Activated CD8-positive, alpha-beta T cell treated with anti-CD3 and anti-CD28 coated beads for 36 hours (primary cell): ENCODE measurements around the gene PIAS4. TPM values are rescaled to one million over a fixed set of nuclear protein-coding genes. Genes with fewer than 3 reads are reported as not detected.

Experiments
- ATAC-seq: fragments of 200-7000 bp; cut with Tn5 transposase; one replicate; pipeline ENCODE4 v1.10.0; 2021; ENCODE audit warnings: mild to moderate bottlenecking, moderate library complexity
- CTCF ChIA-PET: fragments of 350-600 bp; sonication (Branson Sonifier 250); formaldehyde crosslinking; loops from one replicate; lab custom pipeline; 2021; ENCODE audit warnings: antibody characterized with exemption; lab: Charles Lee
- POLR2A ChIA-PET: fragments of 350-600 bp; sonication (Branson Sonifier 250); formaldehyde crosslinking; loops from one replicate; lab custom pipeline; 2021; ENCODE audit warnings: antibody characterized with exemption; lab: Charles Lee
- DNase-seq: peaks from one replicate; pipeline ENCODE4 v3.0.0-alpha.2; 2020
- H3K27ac Mint-ChIP-seq: one replicate; pipeline ENCODE4 v1.8.0; 2021; ENCODE audit warnings: mild to moderate bottlenecking, mixed read lengths
- H3K27me3 Mint-ChIP-seq: one replicate; pipeline ENCODE4 v1.8.0; 2021; ENCODE audit warnings: mixed read lengths
- H3K36me3 Mint-ChIP-seq: one replicate; pipeline ENCODE4 v1.8.0; 2021; ENCODE audit warnings: low read depth, mixed read lengths
- H3K4me1 Mint-ChIP-seq: one replicate; pipeline ENCODE4 v1.8.0; 2021; ENCODE audit warnings: low read depth, mixed read lengths
- H3K4me3 Mint-ChIP-seq: one replicate; pipeline ENCODE4 v1.8.0; 2021; ENCODE audit warnings: mild to moderate bottlenecking, moderate library complexity, mixed read lengths
- H3K9me3 Mint-ChIP-seq: one replicate; pipeline ENCODE4 v1.8.0; 2021; ENCODE audit warnings: mixed read lengths
- intact Hi-C: fragments of 100-400 bp; cut with micrococcal nuclease; formaldehyde crosslinking; loops from one replicate; pipeline ENCODE4 v1.10.0; 2022
- total RNA-seq, 2 experiments: library from RNA; stranded (reverse); gene quantifications; one replicate each; pipeline ENCODE4 v1.2.3, GENCODE V29; 2021
- TF ChIP-seq, protein P1 (sequence below): fragments of 200-600 bp; IDR thresholded peaks from one replicate; pipeline ENCODE4 v1.8.0; 2022; ENCODE audit warnings: antibody characterized with exemption, mild to moderate bottlenecking

PIAS4 gene
- total RNA-seq, 2 experiments from 2014 or later: 22.2 TPM

DNA sequence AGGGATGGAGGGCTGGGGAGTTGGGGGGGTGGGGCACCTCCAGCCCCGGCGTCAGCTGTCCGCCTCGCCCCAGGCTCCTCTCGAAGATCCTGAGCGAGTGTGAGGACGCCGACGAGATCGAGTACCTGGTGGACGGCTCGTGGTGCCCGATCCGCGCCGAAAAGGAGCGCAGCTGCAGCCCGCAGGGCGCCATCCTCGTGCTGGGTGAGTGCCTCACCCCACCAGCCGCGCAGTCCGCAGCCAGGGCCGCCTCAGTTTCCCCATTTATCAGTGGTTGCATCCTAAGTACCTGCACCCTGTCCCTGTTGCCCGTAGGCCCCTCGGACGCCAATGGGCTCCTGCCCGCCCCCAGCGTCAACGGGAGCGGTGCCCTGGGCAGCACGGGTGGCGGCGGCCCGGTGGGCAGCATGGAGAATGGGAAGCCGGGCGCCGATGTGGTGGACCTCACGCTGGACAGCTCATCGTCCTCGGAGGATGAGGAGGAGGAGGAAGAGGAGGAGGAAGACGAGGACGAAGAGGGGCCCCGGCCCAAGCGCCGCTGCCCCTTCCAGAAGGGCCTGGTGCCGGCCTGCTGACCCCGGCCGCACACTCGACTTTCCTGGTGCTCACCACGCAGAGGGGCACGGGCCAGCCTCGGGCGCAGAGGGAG is 29.9 kb downstream of the PIAS4 start:
- Mint-ChIP-seq H3K4me3 (no peak overlapping the region), H3K9me3 (no peaks in the 10 kb centered on the region), H3K4me1 (no peaks in the 10 kb centered on the region), H3K27me3 (no peaks in the 10 kb centered on the region), H3K36me3 (peaks cover 8% of the 10 kb centered on the region), H3K27ac (no peak overlapping the region)
- DNase-seq (no peak), ATAC-seq (no peak)
- intact Hi-C loops: no loop called here
- TF ChIP-seq, protein P1, sequence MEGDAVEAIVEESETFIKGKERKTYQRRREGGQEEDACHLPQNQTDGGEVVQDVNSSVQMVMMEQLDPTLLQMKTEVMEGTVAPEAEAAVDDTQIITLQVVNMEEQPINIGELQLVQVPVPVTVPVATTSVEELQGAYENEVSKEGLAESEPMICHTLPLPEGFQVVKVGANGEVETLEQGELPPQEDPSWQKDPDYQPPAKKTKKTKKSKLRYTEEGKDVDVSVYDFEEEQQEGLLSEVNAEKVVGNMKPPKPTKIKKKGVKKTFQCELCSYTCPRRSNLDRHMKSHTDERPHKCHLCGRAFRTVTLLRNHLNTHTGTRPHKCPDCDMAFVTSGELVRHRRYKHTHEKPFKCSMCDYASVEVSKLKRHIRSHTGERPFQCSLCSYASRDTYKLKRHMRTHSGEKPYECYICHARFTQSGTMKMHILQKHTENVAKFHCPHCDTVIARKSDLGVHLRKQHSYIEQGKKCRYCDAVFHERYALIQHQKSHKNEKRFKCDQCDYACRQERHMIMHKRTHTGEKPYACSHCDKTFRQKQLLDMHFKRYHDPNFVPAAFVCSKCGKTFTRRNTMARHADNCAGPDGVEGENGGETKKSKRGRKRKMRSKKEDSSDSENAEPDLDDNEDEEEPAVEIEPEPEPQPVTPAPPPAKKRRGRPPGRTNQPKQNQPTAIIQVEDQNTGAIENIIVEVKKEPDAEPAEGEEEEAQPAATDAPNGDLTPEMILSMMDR: no peak
- POLR2A ChIA-PET: no interaction called here
- CTCF ChIA-PET: no interaction called here

DNA sequence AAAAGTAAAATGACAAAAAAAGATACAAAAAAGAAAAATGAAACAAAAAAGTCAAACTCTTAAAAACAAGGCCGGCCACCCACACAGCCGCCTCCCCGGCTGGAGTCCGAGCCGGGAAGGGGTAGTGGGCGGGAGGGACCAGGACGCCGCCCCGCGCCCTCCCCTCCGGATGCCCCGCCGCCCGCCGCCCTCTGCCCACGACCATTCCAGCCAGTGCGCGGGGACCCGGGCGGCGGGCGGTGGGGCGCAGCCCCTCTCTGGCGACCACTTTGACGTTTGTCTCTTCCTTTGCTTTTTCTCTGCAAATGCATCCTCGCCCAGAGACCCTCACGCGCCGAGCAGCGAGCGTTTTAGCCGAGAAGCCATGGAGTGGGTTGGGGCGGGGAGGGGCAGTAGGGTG is 30.5 kb downstream of the PIAS4 start:
- no peaks in the 10 kb centered on the region for H3K9me3 Mint-ChIP-seq
- no peak overlapping the region for H3K4me3 Mint-ChIP-seq
- no peak overlapping the region for H3K27ac Mint-ChIP-seq
- no peak for ATAC-seq
- intact Hi-C loops: no loop called here
- ChIA-PET CTCF (no interaction called here), POLR2A (no interaction called here)
- no peaks in the 10 kb centered on the region for H3K4me1 Mint-ChIP-seq
- no peak for DNase-seq
- TF ChIP-seq, protein P1: no peak
- peaks cover 9% of the 10 kb centered on the region for H3K36me3 Mint-ChIP-seq
- H3K27me3 Mint-ChIP-seq: no peaks in the 10 kb centered on the region

DNA sequence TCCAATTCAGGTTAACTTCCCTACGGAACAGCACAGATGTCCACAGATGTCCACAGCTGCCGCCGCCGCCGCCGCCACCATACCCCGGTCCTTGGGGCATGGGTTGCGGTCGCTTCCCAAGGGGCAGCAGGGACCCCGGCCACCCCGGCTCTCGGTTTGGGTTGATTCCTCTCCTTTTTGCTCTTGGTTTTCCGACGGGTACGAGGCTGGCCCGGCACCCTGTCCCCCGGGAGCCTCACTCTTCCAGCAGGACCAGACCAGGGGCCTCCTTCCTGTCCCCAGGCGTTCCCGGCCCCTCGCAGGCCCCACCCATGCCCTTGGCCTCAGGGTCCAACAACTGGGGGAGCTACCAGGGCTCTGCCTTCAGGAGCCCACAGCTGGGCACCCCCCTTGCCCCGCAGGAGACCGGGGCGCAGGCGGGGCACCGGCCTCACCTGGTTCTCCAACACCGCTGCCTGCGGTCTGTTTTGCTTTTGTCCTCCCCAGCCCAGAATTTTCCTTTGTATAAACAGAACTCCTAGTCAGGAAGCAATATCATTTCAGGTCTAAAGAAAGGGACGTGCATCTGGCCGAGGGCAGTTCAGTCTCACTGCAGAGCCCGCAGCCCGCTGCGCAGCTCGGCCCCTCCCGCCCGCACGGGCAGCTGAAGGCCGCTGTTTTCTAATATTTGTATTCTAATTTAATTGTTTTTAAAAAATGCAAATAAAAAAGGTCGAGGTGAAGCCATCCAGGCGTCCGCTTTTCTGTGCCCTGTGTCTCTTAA is 31.3 kb downstream of the PIAS4 start:
- CTCF ChIA-PET: no interaction called here
- POLR2A ChIA-PET: no interaction called here

DNA sequence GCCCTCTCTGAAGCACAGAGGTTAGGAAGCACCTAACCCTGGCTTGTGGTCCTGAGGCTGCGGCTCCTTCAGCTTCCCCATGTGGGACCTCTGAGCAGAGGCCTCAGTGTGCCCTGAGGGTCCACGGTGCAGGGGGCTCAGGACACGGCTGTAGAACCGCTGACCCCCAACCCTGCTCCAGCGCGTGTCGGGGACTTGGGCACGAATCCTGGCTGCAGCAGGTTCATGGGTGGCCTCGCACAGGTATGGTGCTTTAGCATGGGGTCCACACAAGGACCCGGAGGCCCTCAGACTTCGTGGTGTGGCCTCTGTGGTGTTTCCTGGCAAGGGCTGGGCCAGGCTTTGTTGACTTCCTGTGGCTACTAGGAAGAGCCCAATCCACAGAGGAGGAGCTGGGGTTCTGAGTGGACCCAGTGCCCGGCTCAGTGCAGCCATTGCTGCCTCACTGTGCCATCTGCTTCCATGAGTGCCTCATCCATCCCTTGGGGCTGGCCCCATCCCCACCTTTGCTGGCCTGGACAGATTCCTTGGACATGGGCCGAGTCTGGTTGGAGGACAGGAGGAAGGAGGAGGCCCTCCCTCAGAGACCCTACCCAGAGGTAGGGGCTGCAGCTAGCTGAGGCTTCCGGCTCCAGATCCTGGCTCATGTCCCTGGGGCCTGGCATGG is 34.7 kb downstream of the PIAS4 start:
- intact Hi-C loops: no loop called here
- Mint-ChIP-seq H3K4me3 (no peak overlapping the region), H3K27me3 (no peaks in the 10 kb centered on the region), H3K9me3 (no peaks in the 10 kb centered on the region), H3K36me3 (peaks cover 12% of the 10 kb centered on the region), H3K27ac (no peak overlapping the region), H3K4me1 (peaks cover 4% of the 10 kb centered on the region)
- CTCF ChIA-PET: interaction anchor here (1.4 kb wide), 1 partner anchor 97 kb away, joined by 3 read pairs; no protein-coding TSS in a partner anchor
- TF ChIP-seq, protein P1: no peak
- DNase-seq (no peak), ATAC-seq (no peak)
- POLR2A ChIA-PET: no interaction called here

More for the DNA sequence above, 31.3 kb downstream of the PIAS4 start:
- DNase-seq: no peak
- H3K4me1 Mint-ChIP-seq: no peaks in the 10 kb centered on the region
- ATAC-seq: no peak
- intact Hi-C loops: no loop called here
- TF ChIP-seq, protein P1: no peak
- H3K9me3 Mint-ChIP-seq: no peaks in the 10 kb centered on the region
- no peak overlapping the region for H3K27ac Mint-ChIP-seq
- no peaks in the 10 kb centered on the region for H3K27me3 Mint-ChIP-seq
- H3K4me3 Mint-ChIP-seq: no peak overlapping the region
- H3K36me3 Mint-ChIP-seq: peaks cover 9% of the 10 kb centered on the region

DNA sequence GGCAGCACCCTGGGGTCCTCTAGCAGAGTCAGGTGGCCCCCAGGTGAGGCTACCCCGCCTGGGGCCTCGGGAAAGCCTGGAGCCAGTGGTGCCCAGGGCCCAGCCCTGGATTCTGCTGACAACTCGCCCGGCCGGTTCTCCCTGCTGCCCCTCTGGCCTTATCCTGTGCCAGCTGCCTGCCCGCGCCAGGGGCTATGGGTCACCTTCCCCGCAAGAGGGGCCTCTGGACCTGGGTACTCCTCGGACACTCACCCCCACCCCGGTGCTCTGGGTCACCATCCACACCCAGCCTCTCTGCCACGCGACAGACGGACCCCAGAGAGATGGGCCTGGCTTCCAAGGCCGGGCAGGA is 35.2 kb downstream of the PIAS4 start:
- ATAC-seq (no peak), DNase-seq (no peak)
- Mint-ChIP-seq H3K4me1 (peaks cover 4% of the 10 kb centered on the region), H3K27me3 (no peaks in the 10 kb centered on the region), H3K4me3 (no peak overlapping the region), H3K9me3 (no peaks in the 10 kb centered on the region), H3K27ac (no peak overlapping the region), H3K36me3 (peaks cover 12% of the 10 kb centered on the region)
- intact Hi-C loops: no loop called here
- CTCF ChIA-PET: no interaction called here
- TF ChIP-seq, protein P1: no peak
- POLR2A ChIA-PET: interaction anchor here (0.6 kb wide), 2 partner anchors 97 to 145 kb away, joined by 3 read pairs; no protein-coding TSS in a partner anchor
